ENCODE results near the gene IDH2. TPM values are rescaled to one million over a fixed set of nuclear protein-coding genes. Genes with fewer than 3 reads are reported as not detected.
"Not testable (repeated sequence)": the region's sequence is repeated elsewhere in the genome, so short reads cannot be mapped to it uniquely, and the experiment has no call there.

Gene IDH2
- 10 to 100 TPM; 41.5 to 72.1 (median 48.7) TPM for total RNA-seq

- TF ChIP-seq CTCF (IDR thresholded peaks at IDR 0.05) (peak in 4 of 6 experiments; percentile 14 to 38 (median 28)), POLR2AphosphoS5 (IDR thresholded peaks at IDR 0.05) (peak; percentile 76 to 79), EP300 (IDR thresholded peaks at IDR 0.05) (no peak), POLR2A (IDR thresholded peaks at IDR 0.05) (peak in 3 of 4 donors; percentile 89 to 95 (median 93))
- Histone ChIP-seq H3K4me1 (peaks cover 33 to 59% (median 41%) of the 10 kb centered on the region in 4 donors), H3K27me3 (no peaks in the 10 kb centered on the region), H3K36me3 (no peaks in the 10 kb centered on the region), H3K4me3 (peak within 1 kb of the TSS; percentile 56 to 96 (median 91)), H3K9me3 (no peaks in the 10 kb centered on the region), H3K27ac (peak within 1 kb of the TSS; percentile 94 to 96 (median 96))
- WGBS, 2 donors: 0 to 2% methylated on average over 13 to 23 of the region's 104 CpGs
- DNase-seq (peak; percentile 88 to 97), ATAC-seq (ENCODE audit: low FRiP score in 2 of 2) (peak; percentile 92 to 97)
Observed at GRCh38 chr15:90101969-90102890, at the start of gene IDH2. Gene IDH2 (minus strand): TSS chr15:90102468. CDS start chr15:90102390, 78 bp downstream.

GRCh38 chr15:90150551-90150950 lies 48.3 kb upstream of the IDH2 start:
- peaks cover 13 to 17% (median 15%) of the 10 kb centered on the region in 4 donors for H3K4me1 ChIP-seq
- H3K27me3 ChIP-seq; DNase-seq; H3K4me3 ChIP-seq; H3K9me3 ChIP-seq; ATAC-seq (ENCODE audit: low FRiP score in 2 of 2); H3K27ac ChIP-seq; H3K36me3 ChIP-seq: not testable (repeated sequence)
- WGBS, 2 donors: 96 to 98% methylated on average over 10 of the region's 10 CpGs

- WGBS, 2 donors: 84 to 87% methylated on average over 14 of the region's 14 CpGs
- TF ChIP-seq EP300 (IDR thresholded peaks at IDR 0.05) (no peak), POLR2A (IDR thresholded peaks at IDR 0.05) (no peak), POLR2AphosphoS5 (IDR thresholded peaks at IDR 0.05) (no peak), CTCF (IDR thresholded peaks at IDR 0.05) (no peak)
- Histone ChIP-seq H3K9me3 (no peaks in the 10 kb centered on the region), H3K4me3 (no peak overlapping the region), H3K4me1 (peaks cover 5 to 10% (median 8%) of the 10 kb centered on the region in 4 donors), H3K27ac (peak overlapping the region in 3 of 4 donors; percentile 2 to 50 (median 7)), H3K36me3 (no peaks in the 10 kb centered on the region), H3K27me3 (no peaks in the 10 kb centered on the region)
- ATAC-seq (ENCODE audit: low FRiP score in 2 of 2) (no peak), DNase-seq (peak in 1 of 2 donors; percentile 47)
Observed at GRCh38 chr15:90149609-90150340, 47.5 kb upstream of the IDH2 start.

- H3K27me3 ChIP-seq; H3K4me3 ChIP-seq; DNase-seq; ATAC-seq (ENCODE audit: low FRiP score in 2 of 2); H3K36me3 ChIP-seq; H3K9me3 ChIP-seq; H3K4me1 ChIP-seq; H3K27ac ChIP-seq: not testable (repeated sequence)
- 90 to 96% methylated on average over 7 of the region's 7 CpGs for WGBS, 2 donors
Observed at GRCh38 chr15:90146198-90146761, 44.0 kb upstream of the IDH2 start.

- ATAC-seq (ENCODE audit: low FRiP score in 2 of 2): no peak
- H3K27ac ChIP-seq: no peak overlapping the region
- peaks cover 5 to 9% (median 6%) of the 10 kb centered on the region in 4 donors for H3K4me1 ChIP-seq
- H3K27me3 ChIP-seq: no peaks in the 10 kb centered on the region
- H3K4me3 ChIP-seq: no peak overlapping the region
- H3K36me3 ChIP-seq: no peaks in the 10 kb centered on the region
- 90 to 97% methylated on average over 4 of the region's 4 CpGs for WGBS, 2 donors
- TF ChIP-seq CTCF (IDR thresholded peaks at IDR 0.05) (no peak), POLR2AphosphoS5 (IDR thresholded peaks at IDR 0.05) (no peak), POLR2A (IDR thresholded peaks at IDR 0.05) (no peak), EP300 (IDR thresholded peaks at IDR 0.05) (no peak)
- no peaks in the 10 kb centered on the region for H3K9me3 ChIP-seq
- DNase-seq: no peak
Observed at GRCh38 chr15:90145761-90146160, 43.5 kb upstream of the IDH2 start.

All from upper lobe of left lung (tissue), 6 donors.